ENCODE data around the gene ACSS3.

ACSS3 gene

DNA sequence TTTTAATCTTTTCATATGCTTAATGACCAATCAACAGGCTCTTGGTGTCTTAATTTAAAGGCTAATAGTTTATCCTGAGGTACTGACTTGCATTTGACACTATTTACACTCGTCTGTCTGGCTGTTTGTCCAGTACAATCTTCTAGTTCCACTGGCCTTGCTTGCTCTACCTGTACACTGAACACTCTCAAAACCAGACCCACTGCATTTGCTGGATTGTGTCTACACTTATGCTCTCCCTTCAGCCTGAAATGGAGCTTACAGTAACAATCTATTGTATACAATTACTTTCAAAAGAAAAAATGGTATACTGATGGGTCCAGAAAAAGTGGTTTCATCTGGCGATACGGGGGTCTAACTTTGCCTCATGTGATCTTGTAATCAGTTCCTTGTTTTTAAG is 2.3 kb upstream of the ACSS3 start:
- no peak overlapping the region for H3K4me3 ChIP-seq (ENCODE audit: low read length)
- no peak for DNase-seq (ENCODE audit: low read depth)
- TF ChIP-seq, protein P1, sequence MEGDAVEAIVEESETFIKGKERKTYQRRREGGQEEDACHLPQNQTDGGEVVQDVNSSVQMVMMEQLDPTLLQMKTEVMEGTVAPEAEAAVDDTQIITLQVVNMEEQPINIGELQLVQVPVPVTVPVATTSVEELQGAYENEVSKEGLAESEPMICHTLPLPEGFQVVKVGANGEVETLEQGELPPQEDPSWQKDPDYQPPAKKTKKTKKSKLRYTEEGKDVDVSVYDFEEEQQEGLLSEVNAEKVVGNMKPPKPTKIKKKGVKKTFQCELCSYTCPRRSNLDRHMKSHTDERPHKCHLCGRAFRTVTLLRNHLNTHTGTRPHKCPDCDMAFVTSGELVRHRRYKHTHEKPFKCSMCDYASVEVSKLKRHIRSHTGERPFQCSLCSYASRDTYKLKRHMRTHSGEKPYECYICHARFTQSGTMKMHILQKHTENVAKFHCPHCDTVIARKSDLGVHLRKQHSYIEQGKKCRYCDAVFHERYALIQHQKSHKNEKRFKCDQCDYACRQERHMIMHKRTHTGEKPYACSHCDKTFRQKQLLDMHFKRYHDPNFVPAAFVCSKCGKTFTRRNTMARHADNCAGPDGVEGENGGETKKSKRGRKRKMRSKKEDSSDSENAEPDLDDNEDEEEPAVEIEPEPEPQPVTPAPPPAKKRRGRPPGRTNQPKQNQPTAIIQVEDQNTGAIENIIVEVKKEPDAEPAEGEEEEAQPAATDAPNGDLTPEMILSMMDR (IDR thresholded peaks at IDR 0.05; ENCODE audit: insufficient read depth, low read depth, low read length, missing control alignments) = no peak

DNA sequence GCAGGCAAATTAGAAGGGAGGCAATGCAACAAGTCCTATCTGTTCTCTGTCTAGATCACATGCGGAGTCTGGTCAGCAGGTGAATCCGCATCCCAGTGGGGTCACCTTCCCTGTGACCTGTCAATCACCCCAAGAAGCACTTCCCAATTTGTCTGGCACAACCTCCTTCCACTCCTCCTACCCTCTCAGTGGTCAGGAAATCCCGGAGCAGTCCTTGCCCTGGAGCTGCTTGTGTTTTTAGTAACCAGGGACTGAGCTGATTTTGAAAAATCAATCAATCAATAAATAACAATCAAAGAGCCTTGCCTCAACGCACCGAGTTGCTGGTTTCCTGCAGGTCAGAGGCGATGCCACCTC is 572 bp upstream of the ACSS3 start:
- TF ChIP-seq, protein P1 (IDR thresholded peaks at IDR 0.05; ENCODE audit: insufficient read depth, low read depth, low read length, missing control alignments) = no peak
- no peak overlapping the region for H3K4me3 ChIP-seq (ENCODE audit: low read length)
- DNase-seq (ENCODE audit: low read depth) = no peak

DNA sequence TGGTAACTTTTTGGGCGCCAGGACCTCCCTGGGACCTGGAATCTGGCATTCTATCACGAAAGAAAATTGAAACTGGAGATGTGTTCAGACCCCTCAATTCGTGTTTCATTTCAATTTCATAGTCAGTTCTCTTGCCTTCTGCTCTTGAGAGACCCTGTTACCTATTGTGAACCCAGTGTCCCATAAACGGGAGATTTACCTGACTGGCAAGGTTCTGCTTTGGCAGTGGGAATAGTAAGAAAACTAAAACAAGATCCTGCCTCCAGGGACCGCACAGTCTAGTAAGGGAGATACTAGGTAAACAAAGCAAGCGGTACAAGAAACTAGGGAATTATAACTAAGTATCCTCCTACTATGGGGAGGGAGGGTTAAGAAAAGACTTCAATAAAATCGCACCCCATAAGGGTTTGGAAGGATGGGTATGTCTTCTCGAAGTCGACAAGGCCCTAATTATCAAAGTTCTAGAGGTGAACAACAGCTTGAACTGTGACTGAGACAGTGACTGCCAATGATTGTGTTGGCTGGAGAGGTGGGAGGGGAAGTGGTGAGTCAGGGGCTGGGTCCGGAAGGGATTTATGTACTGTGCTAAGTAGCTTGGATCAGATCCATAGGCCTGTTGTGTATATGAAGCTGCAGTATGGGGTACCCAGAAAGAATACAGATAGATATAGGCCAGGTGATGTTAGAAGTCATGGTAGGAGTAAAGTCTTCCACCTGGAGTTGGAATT is 754 bp downstream of the ACSS3 start:
- TF ChIP-seq, protein P1 (IDR thresholded peaks at IDR 0.05; ENCODE audit: insufficient read depth, low read depth, low read length, missing control alignments) = no peak
- H3K4me3 ChIP-seq (ENCODE audit: low read length) = no peak overlapping the region
- peak; percentile 22 for DNase-seq (ENCODE audit: low read depth)

DNA sequence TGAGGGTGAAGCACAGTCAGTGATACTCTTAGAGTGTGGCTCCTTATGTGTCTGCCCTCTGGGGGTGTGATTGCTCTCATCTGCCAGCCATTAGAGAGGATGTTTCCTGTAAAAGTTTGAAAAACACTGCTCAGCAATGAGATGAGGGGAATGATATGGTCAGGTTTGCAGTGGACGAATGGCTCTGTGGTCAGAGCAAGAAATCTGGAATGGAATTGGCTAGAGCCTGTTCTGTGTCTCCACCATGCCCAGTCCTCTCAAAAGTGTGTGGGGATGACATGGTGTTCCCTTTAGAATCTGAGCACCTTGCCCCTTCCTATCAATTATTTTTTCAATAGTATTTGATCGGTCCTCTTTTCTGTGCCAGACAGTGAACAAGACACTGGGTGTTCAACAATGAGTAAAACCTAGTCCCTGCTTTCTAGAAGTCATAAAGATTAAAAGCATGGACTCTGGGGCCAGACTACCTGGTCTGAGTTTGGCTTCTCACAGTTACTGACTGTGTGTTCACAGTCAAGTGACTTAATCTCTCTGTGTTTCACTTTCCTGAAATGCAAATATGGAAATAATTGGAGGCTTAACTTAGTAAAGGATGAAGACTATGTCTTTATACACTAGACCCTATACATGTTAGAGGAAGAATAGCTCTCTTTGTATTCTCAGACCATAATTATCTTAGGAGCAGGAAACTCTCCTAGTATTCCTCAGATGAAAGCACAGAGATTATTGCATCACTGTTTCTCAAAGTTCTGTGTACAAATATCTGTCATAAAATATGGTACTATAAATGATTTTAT is 1.6 kb downstream of the ACSS3 start:
- TF ChIP-seq, protein P1 (IDR thresholded peaks at IDR 0.05; ENCODE audit: insufficient read depth, low read depth, low read length, missing control alignments) = no peak
- H3K4me3 ChIP-seq (ENCODE audit: low read length) = no peak overlapping the region

DNA sequence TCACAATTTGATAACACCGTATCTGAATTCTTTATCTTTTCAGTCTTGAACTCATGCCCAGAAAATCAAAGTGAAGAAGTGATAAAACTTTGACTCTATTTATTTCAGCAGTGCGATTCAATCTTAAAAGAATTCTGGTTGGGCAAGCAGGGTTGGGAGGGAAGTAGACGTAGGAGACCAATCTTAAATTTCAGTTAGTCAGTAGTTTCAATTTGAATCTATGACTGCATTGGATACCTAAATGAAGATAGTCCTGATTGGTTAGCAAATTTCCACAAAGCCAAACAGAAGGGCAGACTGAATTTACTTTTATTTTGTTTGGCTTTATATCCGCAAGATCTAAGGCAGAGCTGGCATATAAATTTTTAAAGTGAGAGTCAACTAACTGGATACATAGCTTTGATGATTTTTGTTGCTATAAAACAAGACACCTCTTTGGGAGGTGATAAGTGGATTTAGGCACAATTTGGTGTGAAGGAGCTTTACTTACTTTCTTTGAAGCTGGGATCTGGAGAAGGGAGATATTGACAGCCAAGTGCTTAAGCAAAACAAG is 2.6 kb downstream of the ACSS3 start:
- DNase-seq (ENCODE audit: low read depth) = no peak
- no peak overlapping the region for H3K4me3 ChIP-seq (ENCODE audit: low read length)
- TF ChIP-seq, protein P1 (IDR thresholded peaks at IDR 0.05; ENCODE audit: insufficient read depth, low read depth, low read length, missing control alignments) = no peak

More for the DNA sequence above, 1.6 kb downstream of the ACSS3 start:
- no peak for DNase-seq (ENCODE audit: low read depth)

DNA sequence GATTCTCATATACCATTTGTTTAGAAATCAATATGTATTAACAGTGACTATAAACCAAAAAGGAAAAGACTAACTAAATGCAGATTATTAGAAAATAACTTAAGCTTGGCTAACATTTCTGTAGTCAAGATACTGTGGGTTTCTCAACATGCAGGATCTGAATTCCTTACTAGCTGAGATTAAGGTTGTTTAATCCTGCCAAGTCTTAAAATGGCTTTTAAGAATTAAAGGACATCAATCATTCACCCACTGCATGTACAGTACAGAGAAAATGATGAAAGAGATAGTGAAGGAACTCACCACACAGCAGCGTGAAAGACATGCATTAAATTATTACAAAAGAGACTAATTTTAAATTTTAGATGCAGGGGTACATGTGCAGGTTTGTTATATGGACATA is 3.8 kb downstream of the ACSS3 start:
- no peak overlapping the region for H3K4me3 ChIP-seq (ENCODE audit: low read length)
- DNase-seq (ENCODE audit: low read depth) = no peak
- TF ChIP-seq, protein P1 (IDR thresholded peaks at IDR 0.05; ENCODE audit: insufficient read depth, low read depth, low read length, missing control alignments) = no peak

Data from epithelial cell of esophagus (primary cell).